Mucosa of descending colon (tissue), 3 donors: ENCODE measurements around the gene CACNA1S. TPM values are rescaled to one million over a fixed set of nuclear protein-coding genes. Genes with fewer than 3 reads are reported as not detected.

Experiments used
- ATAC-seq: fragments of 200-7000 bp; cut with Tn5 transposase; one replicate; pipeline ENCODE4 v1.9.1; 2020; ENCODE audit warnings: mild to moderate bottlenecking, moderate library complexity
- DNase-seq, 3 donors: peaks; one replicate each; pipeline ENCODE4 v3.0.0-alpha.2; 2020
- H3K36me3 ChIP-seq: fragments of 200-600 bp; one replicate; pipeline ENCODE4 v1.8.0; 2021; ENCODE audit warnings: low read depth, mild to moderate bottlenecking
- H3K4me1 ChIP-seq: fragments of 200-600 bp; one replicate; pipeline ENCODE4 v1.8.0; 2021; ENCODE audit warnings: low read depth, mild to moderate bottlenecking
- H3K4me3 ChIP-seq: fragments of 200-600 bp; one replicate; pipeline ENCODE4 v1.8.0; 2021; ENCODE audit warnings: mild to moderate bottlenecking
- H3K9me3 ChIP-seq: fragments of 200-600 bp; one replicate; pipeline ENCODE4 v1.8.0; 2021; ENCODE audit warnings: mild to moderate bottlenecking
- CTCF ChIP-seq: fragments of 200-600 bp; IDR thresholded peaks from one replicate; pipeline ENCODE4 v1.8.0; 2022; ENCODE audit warnings: antibody characterized with exemption, mild to moderate bottlenecking
- intact Hi-C, 2 donors: fragments of 100-400 bp; cut with DNase I in 1 of 2; cut with micrococcal nuclease in 1 of 2; formaldehyde crosslinking; loops; one replicate each; pipeline versions ENCODE4 v1.11.0 to v1.11.1; 2022; cut with DNase I, micrococcal nuclease
- total RNA-seq, 3 donors: library from RNA; stranded (reverse); fragmentation: NEBNext Ultra II Directional in 2 of 3; extraction: Animal tissue kit (Norgen Biotek cat#: 25700) in 2 of 3; gene quantifications; one replicate each; pipeline versions ENCODE4 v1.2.1 to v1.2.4, GENCODE V29; 2021 to 2023
- donor health status: DM: no; HTN: no; CAD: no; lungs with moderate emphysema.
- donor health status: DM: no; HTN: no; CAD: no.
- donor health status: DM: no; HTN: yes; CAD: no.

CACNA1S gene
- total RNA-seq, 3 donors from 2014 or later = not detected

DNA sequence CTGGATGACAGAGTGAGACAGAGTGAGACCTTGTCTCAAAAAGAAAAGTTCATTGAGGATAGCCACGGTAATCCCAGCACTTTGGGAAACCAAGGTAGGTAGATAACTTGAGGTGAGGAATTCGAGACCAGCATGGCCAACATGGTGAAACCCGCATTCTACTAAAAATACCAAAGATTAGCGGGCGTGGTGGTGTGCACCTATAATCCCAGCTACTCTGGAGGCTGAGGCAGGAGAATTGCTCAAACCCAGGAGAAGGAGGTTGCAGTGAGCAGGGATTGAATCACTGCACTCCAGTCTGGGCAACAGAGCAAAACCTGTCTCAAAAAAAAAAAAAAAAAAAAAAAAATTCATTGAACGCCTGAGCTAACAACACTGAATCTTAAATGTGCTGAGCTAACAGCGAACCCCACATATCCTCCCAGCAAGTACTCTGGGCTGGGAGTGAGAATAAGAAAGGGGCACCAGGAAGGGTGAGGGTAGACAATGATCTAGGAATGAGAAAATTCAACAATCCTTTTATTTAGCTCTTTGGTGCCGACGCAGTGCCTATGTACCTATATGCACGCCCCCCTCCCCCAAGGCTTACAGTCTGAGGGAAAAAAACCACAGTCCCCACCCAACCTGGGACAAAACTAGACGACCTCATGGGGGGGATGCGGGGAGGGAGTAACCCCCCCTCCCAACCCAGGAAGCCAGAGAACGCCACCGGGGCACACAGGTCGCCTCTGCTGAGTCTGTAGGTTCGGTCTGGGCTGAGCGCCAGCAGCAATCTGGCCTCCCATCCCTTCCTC lies 1.4 kb upstream of the CACNA1S start:
- DNase-seq = no peak
- no peak for ATAC-seq
- H3K9me3 ChIP-seq = no peaks in the 10 kb centered on the region
- peaks cover 8% of the 10 kb centered on the region for H3K4me1 ChIP-seq
- H3K36me3 ChIP-seq = no peaks in the 10 kb centered on the region
- intact Hi-C loops = loop anchor here in 1 of 2 donors (5.0 kb wide), 1 partner anchor 141 kb away; no protein-coding TSS in a partner anchor
- no peak overlapping the region for H3K4me3 ChIP-seq
- no peak for TF ChIP-seq CTCF

DNA sequence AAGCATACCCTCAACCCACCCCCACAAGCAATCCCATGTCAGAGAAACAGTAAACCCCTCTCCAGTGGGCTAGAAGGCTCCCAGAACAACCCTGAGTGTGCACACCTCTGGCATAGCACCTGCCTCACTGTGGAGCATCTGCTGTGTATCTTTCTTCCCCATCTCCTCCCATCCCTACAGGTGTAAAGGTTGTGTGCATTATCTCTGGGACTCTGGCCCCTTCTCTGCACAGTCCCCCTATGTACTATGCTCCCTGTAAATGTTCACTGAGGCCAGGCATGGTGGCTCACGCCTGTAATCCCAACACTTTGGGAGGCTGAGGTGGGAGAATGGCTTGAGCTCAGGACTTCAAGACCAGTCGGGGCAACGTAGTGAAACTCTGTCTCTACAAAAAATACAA lies 700 bp upstream of the CACNA1S start:
- no peaks in the 10 kb centered on the region for H3K9me3 ChIP-seq
- DNase-seq (no peak), ATAC-seq (no peak)
- TF ChIP-seq CTCF = no peak
- H3K4me3 ChIP-seq = no peak overlapping the region
- H3K4me1 ChIP-seq = peaks cover 8% of the 10 kb centered on the region
- H3K36me3 ChIP-seq = no peaks in the 10 kb centered on the region
- intact Hi-C loops = loop anchor here in 1 of 2 donors (5.0 kb wide), 1 partner anchor 141 kb away; no protein-coding TSS in a partner anchor

- intact Hi-C loops = loop anchor here in 1 of 2 donors (5.0 kb wide), 1 partner anchor 139 kb away; no protein-coding TSS in a partner anchor
- H3K4me3 ChIP-seq = no peak overlapping the region
- no peak for DNase-seq
- no peak for ATAC-seq
- peaks cover 8% of the 10 kb centered on the region for H3K4me1 ChIP-seq
- no peaks in the 10 kb centered on the region for H3K36me3 ChIP-seq
- TF ChIP-seq CTCF = no peak
- H3K9me3 ChIP-seq = no peaks in the 10 kb centered on the region
These were observed 554 bp downstream of the CACNA1S start for GRCh38 chr1:201111672-201112071.

DNA sequence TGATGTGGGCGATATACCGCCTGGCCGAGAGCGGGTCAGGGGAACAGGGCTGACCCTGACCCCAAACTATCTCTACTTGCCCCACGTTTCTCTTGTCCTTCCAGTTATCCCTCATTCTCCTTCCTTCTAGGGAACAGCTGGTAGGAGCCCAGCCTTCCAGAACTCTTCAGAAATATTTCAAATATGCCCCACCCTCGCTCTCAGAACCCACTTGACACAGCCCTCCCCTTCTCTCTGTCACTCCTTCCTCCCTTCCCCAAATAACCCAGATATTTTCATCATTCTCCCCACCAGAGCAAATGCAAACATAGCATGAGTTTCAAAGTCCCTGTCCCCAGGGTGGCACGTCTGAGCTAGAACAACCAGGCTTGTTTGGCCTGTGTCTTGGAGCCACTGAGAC lies 1.1 kb downstream of the CACNA1S start:
- no peak for DNase-seq
- Histone ChIP-seq H3K4me3 (no peak overlapping the region), H3K9me3 (no peaks in the 10 kb centered on the region), H3K36me3 (no peaks in the 10 kb centered on the region), H3K4me1 (peaks cover 8% of the 10 kb centered on the region)
- no peak for TF ChIP-seq CTCF
- no peak for ATAC-seq
- intact Hi-C loops = loop anchor here in 1 of 2 donors (5.0 kb wide), 1 partner anchor 139 kb away; no protein-coding TSS in a partner anchor

DNA sequence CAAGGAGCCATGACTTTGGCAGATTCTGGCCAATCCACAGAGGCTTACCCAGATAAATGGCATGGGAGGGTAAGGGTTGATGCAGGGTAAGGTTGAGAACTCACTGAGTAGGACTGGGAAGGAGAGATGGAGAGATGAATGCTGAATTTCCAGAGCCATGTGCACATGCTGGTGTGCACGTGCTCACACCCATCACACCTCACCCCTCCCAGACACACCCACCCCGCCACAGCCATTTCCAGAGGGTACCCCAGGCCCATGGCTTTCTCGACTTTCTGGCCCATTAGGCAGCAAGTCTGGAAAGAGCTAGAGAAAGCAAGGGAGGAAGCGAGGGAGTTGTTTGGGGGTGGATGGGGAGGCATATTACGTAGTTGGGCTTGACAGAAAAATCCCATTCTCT lies 1.6 kb downstream of the CACNA1S start:
- H3K4me1 ChIP-seq = peaks cover 8% of the 10 kb centered on the region
- intact Hi-C loops = loop anchor here in 1 of 2 donors (5.0 kb wide), 1 partner anchor 138 kb away; no protein-coding TSS in a partner anchor
- H3K4me3 ChIP-seq = no peak overlapping the region
- no peak for DNase-seq
- H3K9me3 ChIP-seq = no peaks in the 10 kb centered on the region
- H3K36me3 ChIP-seq = no peaks in the 10 kb centered on the region
- ATAC-seq = no peak
- no peak for TF ChIP-seq CTCF
